IMR-90 (cell line): ENCODE results near the gene RIPK3. TPM values are rescaled to one million over a fixed set of nuclear protein-coding genes. Genes with fewer than 3 reads are reported as not detected.
A peak's percentile ranks its signal among the peaks of the same experiment; 100 is the strongest.

Experiments
- ATAC-seq: fragments of 200-7000 bp; cut with Tn5 transposase; 2 replicates; pipeline ENCODE4 v1.9.1; 2020; ENCODE audit warnings: low read depth, mild to moderate bottlenecking, moderate library complexity
- BruUV-seq: library from RNA; stranded (reverse); fragments of 400-500 nt; replicated peaks from 2 replicates; lab custom pipeline; 2021; lab: Mats Ljungman, UMichigan
- CTCF ChIA-PET: fragments of 300-600 bp; formaldehyde crosslinking; extraction: SDS; loops from one replicate; lab custom pipeline; 2021; ENCODE audit warnings: antibody characterized with exemption; lab: Yijun Ruan, JAX
- POLR2A ChIA-PET: fragments of 300-600 bp; sonication (Branson Sonifier 250); formaldehyde crosslinking; loops from one replicate; lab custom pipeline; 2022; ENCODE audit warnings: antibody characterized with exemption; ENCODE audit not compliant: unreplicated experiment; lab: Charles Lee
- DNase-seq: peaks from one replicate; pipeline ENCODE4 v3.0.0; 2013
- H2AFZ ChIP-seq: replicated peaks from 2 replicates; pipeline ENCODE3; 2013; ENCODE audit warnings: low read length, mild to moderate bottlenecking; ENCODE audit not compliant: poor library complexity
- H2AK5ac ChIP-seq: 2 replicates; pipeline ENCODE4 v1.6.1; 2013; ENCODE audit warnings: low read depth, low read length, inconsistent platforms
- H2AK9ac ChIP-seq: replicated peaks from 2 replicates; pipeline ENCODE3; 2013; ENCODE audit warnings: mild to moderate bottlenecking, low read depth, low read length, moderate library complexity; ENCODE audit not compliant: poor library complexity
- H2BK120ac ChIP-seq: 2 replicates; pipeline ENCODE4 v1.6.1; 2013; ENCODE audit warnings: low read depth, low read length, inconsistent platforms
- H2BK15ac ChIP-seq: 3 replicates; pipeline ENCODE4 v1.6.1; 2013; ENCODE audit warnings: low read depth, low read length, inconsistent platforms
- H2BK20ac ChIP-seq: 2 replicates; pipeline ENCODE4 v1.6.1; 2013; ENCODE audit warnings: low read depth, mild to moderate bottlenecking, inconsistent platforms, low read length, moderate library complexity
- H2BK5ac ChIP-seq: 2 replicates; pipeline ENCODE4 v1.6.1; 2013; ENCODE audit warnings: mild to moderate bottlenecking, low read depth, low read length, inconsistent platforms; ENCODE audit not compliant: poor library complexity, severe bottlenecking
- H3K14ac ChIP-seq: replicated peaks from 2 replicates; pipeline ENCODE4 v1.6.1; 2013; ENCODE audit warnings: low read depth, low read length, inconsistent platforms
- H3K18ac ChIP-seq: 2 replicates; pipeline ENCODE4 v1.6.1; 2013; ENCODE audit warnings: low read depth, low read length, control low read depth
- H3K23ac ChIP-seq: 2 replicates; pipeline ENCODE4 v1.6.1; 2013; ENCODE audit warnings: low read depth, low read length, inconsistent platforms
- H3K27ac ChIP-seq: 2 replicates; pipeline ENCODE4 v1.5.1; 2013; ENCODE audit warnings: mild to moderate bottlenecking, control low read depth, low read length; ENCODE audit not compliant: insufficient read depth
- H3K27me3 ChIP-seq: 2 replicates; pipeline ENCODE4 v1.6.1; 2013; ENCODE audit warnings: low read length; ENCODE audit not compliant: control insufficient read depth, insufficient read depth
- H3K36me3 ChIP-seq: 2 replicates; pipeline ENCODE4 v1.6.1; 2013; ENCODE audit warnings: low read length, mixed read lengths; ENCODE audit not compliant: control insufficient read depth, insufficient read depth
- H3K4ac ChIP-seq: 2 replicates; pipeline ENCODE4 v1.6.1; 2013; ENCODE audit warnings: low read depth, low read length, inconsistent platforms
- H3K4me1 ChIP-seq: 2 replicates; pipeline ENCODE4 v1.6.1; 2013; ENCODE audit warnings: low read length, mixed read lengths; ENCODE audit not compliant: control insufficient read depth, insufficient read depth
- H3K4me2 ChIP-seq: 2 replicates; pipeline ENCODE4 v1.6.1; 2013; ENCODE audit warnings: low read depth, mild to moderate bottlenecking, control low read depth, low read length, moderate library complexity
- H3K4me3 ChIP-seq: 2 replicates; pipeline ENCODE4 v1.5.1; 2013; ENCODE audit warnings: low read depth, mild to moderate bottlenecking, control low read depth, low read length, moderate library complexity; ENCODE audit not compliant: insufficient read depth
- H3K56ac ChIP-seq: 2 replicates; pipeline ENCODE4 v1.6.1; 2013; ENCODE audit warnings: low read length, inconsistent platforms; ENCODE audit not compliant: insufficient read depth; ENCODE audit errors: extremely low read depth
- H3K79me1 ChIP-seq, 2 experiments: 2 replicates each; pipeline ENCODE4 v1.6.1; 2013; ENCODE audit warnings: low read length in 2 of 2, inconsistent platforms in 1 of 2, low read depth in 1 of 2
- H3K9ac ChIP-seq: 2 replicates; pipeline ENCODE4 v1.6.1; 2013; ENCODE audit warnings: low read depth, low read length, control low read depth
- H3K9me1 ChIP-seq: 2 replicates; pipeline ENCODE4 v1.6.1; 2013; ENCODE audit warnings: low read length, inconsistent platforms; ENCODE audit not compliant: insufficient read depth
- H3K9me3 ChIP-seq: 2 replicates; pipeline ENCODE4 v1.6.1; 2013; ENCODE audit warnings: low read length; ENCODE audit not compliant: control insufficient read depth, insufficient read depth
- H4K20me1 ChIP-seq: 2 replicates; pipeline ENCODE4 v1.6.1; 2013; ENCODE audit warnings: low read length, inconsistent platforms; ENCODE audit not compliant: insufficient read depth
- H4K5ac ChIP-seq: 2 replicates; pipeline ENCODE4 v1.6.1; 2013; ENCODE audit warnings: mild to moderate bottlenecking, low read depth, low read length, control low read depth
- H4K8ac ChIP-seq, 2 experiments: 2 replicates each; pipeline ENCODE4 v1.6.1; 2013; ENCODE audit warnings: low read depth in 2 of 2, low read length in 2 of 2, control low read depth in 1 of 2, inconsistent platforms in 1 of 2
- H4K91ac ChIP-seq: 2 replicates; pipeline ENCODE4 v1.6.1; 2013; ENCODE audit warnings: low read depth, low read length, inconsistent platforms; ENCODE audit not compliant: insufficient read depth
- POLR2A ChIP-seq: IDR thresholded peaks from 2 replicates; pipeline ENCODE4 v1.6.1; 2012; ENCODE audit warnings: mild to moderate bottlenecking, low read depth, low read length
- RAD21 ChIP-seq: IDR thresholded peaks from 2 replicates; pipeline ENCODE4 v1.6.1; 2012; ENCODE audit warnings: low read length, improper control_type of control experiment
- RCOR1 ChIP-seq: IDR thresholded peaks from 2 replicates; pipeline ENCODE4 v1.6.1; 2012; ENCODE audit warnings: mild to moderate bottlenecking, low read length, improper control_type of control experiment; ENCODE audit not compliant: insufficient replicate concordance
- RFX5 ChIP-seq: IDR thresholded peaks from 2 replicates; pipeline ENCODE4 v1.8.0; 2012; ENCODE audit warnings: low read depth, mild to moderate bottlenecking, low read length, moderate library complexity
- WGBS, 2 experiments: methylation state at CpG; one replicate each; pipeline versions ENCODE4 v1.1.5 to v1.1.7; 2013; ENCODE audit warnings: missing lambda C conversion rate in 2 of 2; ENCODE audit not compliant: insufficient read length in 1 of 2; ENCODE audit errors: extremely low coverage in 2 of 2; 5-methylcytosine and 5-hydroxymethylcytosine counted together
- dilution Hi-C: fragments of 300-500 bp; cut with HindIII; formaldehyde crosslinking; loops from one replicate; pipeline ENCODE4 v1.14.3; 2018; ENCODE audit warnings: low sequenced_read_pairs; ENCODE audit not compliant: unreplicated experiment
- in situ Hi-C: fragments of 300-500 bp; cut with MboI; formaldehyde crosslinking; loops from 3 replicates; pipeline ENCODE4 v1.14.3; 2019; ENCODE audit warnings: low sequenced_read_pairs, inconsistent platforms, mixed read lengths
- intact Hi-C: fragments of 100-400 bp; cut with micrococcal nuclease; formaldehyde crosslinking; loops from 2 replicates; pipeline ENCODE4 v1.10.0; 2022
- polyA plus RNA-seq, 3 experiments: library from polyadenylated mRNA; depleted of rRNA; stranded (reverse); fragments of >200 nt; gene quantifications; 2 replicates each; pipeline ENCODE4 v1.2.3, GENCODE V29; 2012; ENCODE audit warnings: low replicate concordance in 1 of 3
- total RNA-seq: library from RNA; depleted of rRNA; stranded (reverse); fragments of >200 nt; gene quantifications from 2 replicates; pipeline ENCODE4 v1.2.3, GENCODE V29; 2012

Gene RIPK3
- total and polyA plus RNA-seq, 2 of the 4 experiments (the other 2 are of a cell fraction), result 0.09 TPM; not detected in 1

GRCh38 chr14:24361326-24361725 is 21.5 kb upstream of the RIPK3 start:
- ChIA-PET CTCF (interaction anchor here (1.3 to 3.0 kb wide), 2 partner anchors 28 to 70 kb away, joined by 6 to 13 read pairs; no protein-coding TSS in a partner anchor), POLR2A (interaction anchor here (0.6 kb wide), 1 partner anchor 78 kb away, joined by 3 read pairs; no protein-coding TSS in a partner anchor)
- 0 out of 2 replicates have a peak overlapping the region, but pooled peaks have one; percentile 5 for H3K56ac ChIP-seq
- WGBS, 2 experiments, result no CpG with 5 or more reads among the region's 2 CpGs
- H4K20me1 ChIP-seq, result no peaks in the 10 kb centered on the region
- no peak overlapping the region for H4K5ac ChIP-seq
- no peak overlapping the region for H2BK15ac ChIP-seq
- no peak overlapping the region for H3K14ac ChIP-seq
- TF ChIP-seq RFX5 (no peak), POLR2A (no peak), RAD21 (no peak), RCOR1 (no peak)
- no peak overlapping the region for H2BK120ac ChIP-seq
- H2AFZ ChIP-seq, result no peak overlapping the region
- dilution Hi-C loops (no loop called here), intact Hi-C loops (no loop called here), in situ Hi-C loops (loop anchor here (10.0 kb wide), 1 partner anchor 73 kb away; no protein-coding TSS in a partner anchor)
- no peak overlapping the region for H3K9ac ChIP-seq
- no peak overlapping the region for H2AK9ac ChIP-seq
- ATAC-seq (no peak), DNase-seq (no peak)
- H3K4me1 ChIP-seq, result peaks cover 5% of the 10 kb centered on the region; the same call in 1 of the 2 replicates
- peaks cover 4% of the 10 kb centered on the region; the same call in 1 of the 2 replicates for H3K9me1 ChIP-seq
- H4K8ac ChIP-seq, result no peak overlapping the region
- H3K4me3 ChIP-seq, result no peak overlapping the region
- BruUV-seq, result no TSS peak
- no peaks in the 10 kb centered on the region for H3K36me3 ChIP-seq
- no peak overlapping the region for H3K18ac ChIP-seq
- no peaks in the 10 kb centered on the region for H3K79me1 ChIP-seq
- H3K9me3 ChIP-seq, result no peaks in the 10 kb centered on the region
- no peak overlapping the region for H3K23ac ChIP-seq
- H3K4me2 ChIP-seq, result no peak overlapping the region
- H3K27ac ChIP-seq, result no peak overlapping the region
- H2BK5ac ChIP-seq, result no peak overlapping the region
- no peaks in the 10 kb centered on the region; the same call in 1 of the 2 replicates for H3K27me3 ChIP-seq
- H4K91ac ChIP-seq, result no peak overlapping the region
- no peak overlapping the region for H2BK20ac ChIP-seq
- H2AK5ac ChIP-seq, result no peak overlapping the region
- H3K4ac ChIP-seq, result no peak overlapping the region
